GM19463 (cell line): ENCODE data around the gene PARD6B.
"Not testable (repeated sequence)": the region's sequence is repeated elsewhere in the genome, so short reads cannot be mapped to it uniquely, and the experiment has no call there.

ENCODE experiments used
- ATAC-seq: cut with Tn5 transposase; IDR thresholded peaks from one replicate; pipeline ENCODE4 v1.9.1; 2021; ENCODE audit warnings: mild to moderate bottlenecking, moderate library complexity; ENCODE audit not compliant: unreplicated experiment

The PARD6B gene

GRCh38 chr20:50731055-50731929, at the start of gene PARD6B:
PARD6B (plus strand) TSS chr20:50731580; CDS start chr20:50731787, 207 bp downstream.
- peak; percentile 82 for ATAC-seq

- no peak for ATAC-seq
Measured at GRCh38 chr20:50682065-50682464, 49.3 kb upstream of the PARD6B start.

GRCh38 chr20:50682947-50683530, 48.3 kb upstream of the PARD6B start:
- no peak for ATAC-seq

GRCh38 chr20:50683570-50683969, 47.8 kb upstream of the PARD6B start:
- no peak for ATAC-seq

- no peak for ATAC-seq
Measured at GRCh38 chr20:50686821-50687220, 44.6 kb upstream of the PARD6B start.

- ATAC-seq, result no peak
Measured at GRCh38 chr20:50688256-50688975, 43.0 kb upstream of the PARD6B start.

- no peak for ATAC-seq
Measured at GRCh38 chr20:50689864-50690649, 41.3 kb upstream of the PARD6B start.

GRCh38 chr20:50690650-50691572, 40.5 kb upstream of the PARD6B start, which contains the start of gene RIPOR3:
RIPOR3 (minus strand) TSS chr20:50691542; CDS start chr20:50691128, 414 bp downstream.
- no peak for ATAC-seq

GRCh38 chr20:50691573-50692551, 39.5 kb upstream of the PARD6B start:
- ATAC-seq, result no peak

- no peak for ATAC-seq
Measured at GRCh38 chr20:50692552-50692933, 38.8 kb upstream of the PARD6B start.

- no peak for ATAC-seq
Measured at GRCh38 chr20:50693001-50693400, 38.4 kb upstream of the PARD6B start.

- ATAC-seq, result no peak
Measured at GRCh38 chr20:50694379-50695134, 36.8 kb upstream of the PARD6B start.

GRCh38 chr20:50695135-50695872, 36.1 kb upstream of the PARD6B start:
- ATAC-seq, result no peak

- not testable (repeated sequence) for ATAC-seq
Measured at GRCh38 chr20:50698255-50698654, 33.1 kb upstream of the PARD6B start.

GRCh38 chr20:50699688-50700087, 31.7 kb upstream of the PARD6B start:
- ATAC-seq, result no peak

- no peak for ATAC-seq
Measured at GRCh38 chr20:50701041-50701963, 30.1 kb upstream of the PARD6B start.
